Pons (tissue), 1 donor: ENCODE data around the gene GTF2F2.

Source experiments
- DNase-seq: peaks from one replicate; pipeline ENCODE4 v3.0.0-alpha.2; 2016; ENCODE audit warnings: low spot score

GTF2F2 gene

DNA sequence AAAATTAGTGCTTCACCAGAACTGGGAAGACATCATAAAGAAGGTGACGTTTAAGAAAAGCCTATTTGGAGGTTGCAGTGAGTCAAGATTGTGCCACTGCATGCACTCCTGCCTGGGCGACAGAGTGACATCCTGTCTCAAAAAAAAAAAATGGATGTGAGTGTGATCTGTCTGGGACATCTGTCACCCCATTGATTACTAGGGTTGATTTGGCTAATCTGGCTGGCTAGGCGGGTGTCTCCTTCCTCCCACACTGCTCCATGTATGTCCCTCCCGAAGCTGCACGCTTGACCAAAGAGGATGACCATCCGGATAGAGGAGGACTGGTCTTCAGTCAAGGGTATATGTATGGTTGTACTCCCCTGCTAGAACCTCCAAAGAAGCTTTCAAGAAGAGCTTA is 2.6 kb downstream of the GTF2F2 start:
- DNase-seq: no peak

DNA sequence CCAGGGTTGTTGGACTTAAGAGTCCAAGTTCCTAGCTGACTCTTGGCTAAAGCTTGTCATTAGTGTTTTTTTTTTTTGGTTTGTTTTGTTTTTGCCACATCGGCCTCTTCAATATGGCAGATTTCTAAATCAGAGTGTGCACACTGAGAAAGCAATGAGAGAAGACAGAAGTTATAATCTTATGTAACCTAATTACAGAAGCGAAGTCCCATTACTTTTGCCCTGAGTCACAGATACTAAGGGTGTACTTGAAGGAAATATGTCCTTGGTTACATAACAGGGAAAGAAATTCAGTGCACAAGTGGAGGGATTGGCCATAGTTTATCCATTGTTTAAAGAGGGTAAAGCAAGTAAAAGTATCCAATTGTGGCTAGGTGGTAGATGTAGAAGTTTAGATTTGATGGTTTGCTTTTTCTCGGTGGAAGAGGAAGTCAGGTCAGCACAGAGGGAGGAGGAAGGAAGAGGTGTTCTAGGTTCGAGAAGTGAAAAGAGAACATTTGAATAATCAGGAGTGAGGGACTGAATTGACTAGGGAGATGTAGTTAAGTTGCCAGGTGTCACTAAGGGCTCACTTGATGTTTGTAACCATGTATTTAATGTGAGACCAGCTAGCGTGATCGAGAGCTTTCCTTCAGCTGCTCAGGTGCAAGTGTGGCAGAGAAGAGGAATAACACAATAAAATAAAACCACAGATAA is 12.2 kb downstream of the GTF2F2 start:
- no peak for DNase-seq

GRCh38 chr13:45133396-45134118 is 13.2 kb downstream of the GTF2F2 start:
- DNase-seq: no peak

- no peak for DNase-seq
These were observed 16.6 kb downstream of the GTF2F2 start for GRCh38 chr13:45136741-45137504.

DNA sequence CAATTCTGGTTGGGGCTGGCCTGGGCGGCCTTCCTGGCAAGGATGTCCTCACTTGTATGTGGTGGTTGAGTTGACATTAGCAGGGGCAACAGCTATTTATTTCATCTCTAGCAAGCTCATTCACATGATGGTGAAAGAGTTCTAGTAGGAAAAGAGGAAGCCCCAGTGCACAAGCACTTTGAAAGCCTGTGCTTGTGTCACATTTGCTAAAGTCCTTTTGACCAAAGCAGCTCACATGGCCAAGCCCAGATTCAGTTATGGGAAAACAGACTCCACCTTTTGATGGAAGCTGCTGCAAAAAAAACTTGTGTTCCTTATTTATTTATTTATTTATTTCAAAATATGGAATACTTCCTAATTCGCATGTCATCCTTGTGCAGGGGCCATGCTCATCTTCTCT is 17.2 kb downstream of the GTF2F2 start:
- no peak for DNase-seq

DNA sequence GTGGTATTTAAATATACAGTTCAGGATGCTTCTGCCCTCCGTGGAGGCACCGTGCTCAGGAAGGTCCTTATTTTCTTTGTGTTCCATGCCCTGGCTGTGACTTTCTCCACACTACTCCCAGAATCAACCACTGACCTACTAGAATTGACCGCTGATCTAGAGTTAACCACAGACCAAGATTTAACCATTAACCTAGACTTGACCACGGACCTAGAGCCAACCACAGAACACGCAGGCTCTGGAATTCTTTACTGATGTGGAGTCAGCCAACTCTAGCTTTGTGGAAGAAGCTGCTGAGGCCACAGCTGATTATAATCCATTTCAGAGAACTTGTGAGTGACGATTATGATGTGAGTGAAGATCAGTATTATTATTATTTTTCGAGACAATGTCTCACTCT is 18.0 kb downstream of the GTF2F2 start:
- DNase-seq: no peak

- no peak for DNase-seq
These were observed 21.1 kb downstream of the GTF2F2 start for GRCh38 chr13:45141369-45141768.

DNA sequence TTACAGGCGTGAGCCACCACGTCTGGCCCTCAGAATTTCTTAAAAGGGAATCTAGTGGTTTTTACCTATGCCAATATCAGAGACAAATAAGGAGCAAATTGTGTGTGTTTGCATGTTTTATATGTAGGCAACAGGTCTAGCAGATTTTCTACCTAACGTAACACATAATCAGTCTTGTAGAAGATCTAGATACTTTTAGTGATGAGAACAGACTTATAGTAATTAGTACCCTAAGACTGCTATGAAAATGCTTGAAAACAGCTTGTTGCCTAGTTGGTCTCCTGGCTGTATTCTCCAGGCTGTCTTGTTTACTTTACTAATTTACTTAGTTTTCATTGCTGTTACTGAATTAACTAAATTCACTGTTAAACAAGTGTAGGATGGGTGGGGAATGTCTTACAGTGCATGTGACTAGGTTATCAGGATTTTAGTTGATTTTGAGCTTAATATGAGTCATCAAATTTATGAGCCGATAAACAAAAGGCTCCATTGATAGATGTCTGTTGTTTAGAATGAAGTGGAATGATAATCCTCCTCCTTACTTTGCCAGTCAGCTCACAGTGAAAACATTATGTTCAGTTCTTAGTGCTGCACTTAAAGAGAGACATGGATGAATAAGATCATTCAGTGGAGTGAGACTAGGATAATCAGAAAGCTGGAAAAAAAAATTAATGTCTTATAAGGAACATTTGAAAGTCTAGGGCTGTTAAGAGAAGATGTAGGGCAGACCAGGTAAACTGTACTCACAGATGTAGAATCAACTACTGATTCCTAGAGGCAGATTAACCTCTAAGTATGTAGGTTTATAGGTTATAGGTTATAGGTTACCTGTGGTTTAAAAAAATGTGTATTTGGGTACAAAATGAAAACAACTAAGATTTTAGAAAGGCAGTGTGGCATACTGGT is 22.4 kb downstream of the GTF2F2 start:
- DNase-seq: peak; percentile 69

GRCh38 chr13:45143346-45143751 is 23.0 kb downstream of the GTF2F2 start:
- DNase-seq: no peak

DNA sequence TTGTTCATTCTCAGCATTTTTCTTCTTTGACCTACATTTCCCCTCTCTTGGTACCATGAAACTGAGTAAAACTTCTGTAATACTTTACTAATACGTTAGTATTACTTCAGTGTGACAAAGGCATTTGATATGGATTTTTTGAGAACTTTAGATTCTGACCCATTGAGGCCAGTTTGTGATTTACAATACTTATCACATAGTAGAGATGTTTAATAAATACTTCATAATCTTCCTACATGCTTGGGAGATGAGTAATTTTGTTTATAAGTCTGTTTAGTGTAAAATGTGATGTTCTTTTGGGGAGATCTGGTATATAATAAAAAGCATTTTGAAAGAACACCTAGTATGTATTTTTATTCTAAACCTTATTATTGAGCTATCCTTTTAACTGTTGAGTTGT is 29.7 kb downstream of the GTF2F2 start:
- no peak for DNase-seq

GRCh38 chr13:45156565-45157361 is 36.5 kb downstream of the GTF2F2 start:
- DNase-seq: no peak

- no peak for DNase-seq
These were observed 41.9 kb downstream of the GTF2F2 start for GRCh38 chr13:45162194-45162593.

- no peak for DNase-seq
These were observed 42.5 kb downstream of the GTF2F2 start for GRCh38 chr13:45162821-45163220.

GRCh38 chr13:45166858-45167257 is 46.5 kb downstream of the GTF2F2 start:
- no peak for DNase-seq

DNA sequence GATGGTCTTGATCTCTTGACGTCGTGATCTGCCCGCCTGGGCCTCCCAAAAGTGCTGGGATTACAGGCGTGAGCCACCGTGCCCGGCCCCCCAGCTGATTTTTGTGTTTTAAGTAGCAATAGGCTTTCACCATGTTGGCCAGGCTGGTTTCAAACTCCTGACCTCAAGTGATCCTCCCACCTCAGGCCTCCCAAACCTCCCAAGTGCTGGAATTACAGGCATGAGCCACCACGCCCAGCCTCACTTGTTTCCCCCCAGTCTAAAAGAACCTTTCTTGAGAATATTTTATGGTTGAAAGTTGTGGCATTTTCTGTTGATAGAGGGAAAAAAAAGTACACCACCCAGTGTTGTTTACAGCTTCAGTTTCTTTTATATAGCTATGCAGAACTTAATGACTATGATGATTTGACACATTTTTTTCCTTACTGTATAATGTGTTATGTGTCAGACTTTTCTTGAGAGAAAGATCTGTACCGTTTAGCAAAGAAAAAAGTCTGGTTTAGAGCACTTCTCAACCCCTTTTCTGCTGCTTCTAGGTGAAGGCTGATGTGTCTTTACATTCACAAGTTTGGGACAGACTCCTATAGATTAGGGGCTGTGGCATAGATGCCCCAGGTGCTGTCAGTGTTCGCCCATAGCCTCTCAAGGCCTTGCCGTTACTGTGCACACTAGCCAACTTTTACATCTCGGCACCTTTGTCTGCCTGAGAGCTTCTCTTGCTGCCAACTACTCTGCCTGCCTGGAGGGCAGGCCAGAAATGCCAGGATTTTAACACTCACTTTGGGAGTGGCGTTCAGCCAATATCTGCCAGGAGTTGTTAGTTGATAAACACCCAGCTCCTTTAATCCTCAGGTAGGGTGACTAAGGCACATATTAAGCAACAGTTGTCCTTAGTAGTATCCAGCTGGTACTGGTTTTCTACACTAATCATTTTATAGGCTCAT is 47.6 kb downstream of the GTF2F2 start:
- DNase-seq: no peak

DNA sequence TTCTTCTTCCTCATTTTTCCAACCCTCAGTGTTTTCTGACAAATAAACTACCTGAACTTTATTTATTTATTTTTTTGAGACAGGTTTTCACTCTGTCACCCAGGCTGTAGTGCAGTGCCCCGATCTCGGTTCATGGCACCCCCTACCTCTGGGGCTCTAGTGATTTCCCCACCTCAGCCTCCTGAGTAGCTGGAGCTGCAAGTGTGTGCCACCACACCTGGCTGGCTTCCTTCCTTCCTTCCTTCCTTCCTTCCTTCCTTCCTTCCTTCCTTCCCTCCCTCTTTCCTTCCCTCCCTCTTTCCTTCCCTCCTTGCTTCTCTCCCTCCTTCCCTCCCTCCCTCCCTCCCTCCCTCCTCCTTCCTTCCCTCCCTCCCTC is 48.2 kb downstream of the GTF2F2 start:
- DNase-seq: no peak

DNA sequence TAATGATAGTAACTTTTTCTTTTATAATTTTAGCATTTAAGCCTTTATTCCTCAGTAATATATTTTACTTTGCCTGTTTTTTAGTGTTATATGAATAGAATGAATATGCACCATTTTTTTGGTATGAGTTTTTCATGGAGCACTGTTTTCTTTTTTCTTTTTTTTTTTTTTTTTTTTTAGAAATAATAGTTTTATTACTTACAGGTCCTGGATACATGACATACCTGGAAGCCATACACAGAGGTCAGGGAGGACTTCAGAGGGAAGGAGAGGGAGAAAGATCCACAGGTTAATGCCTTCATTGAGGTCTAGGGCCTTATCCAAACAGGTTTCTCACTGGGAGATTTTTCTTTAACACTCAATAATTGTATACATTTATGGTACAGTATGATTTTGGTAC is 54.2 kb downstream of the GTF2F2 start:
- no peak for DNase-seq

GRCh38 chr13:45178349-45179162 is 58.2 kb downstream of the GTF2F2 start:
- no peak for DNase-seq

DNA sequence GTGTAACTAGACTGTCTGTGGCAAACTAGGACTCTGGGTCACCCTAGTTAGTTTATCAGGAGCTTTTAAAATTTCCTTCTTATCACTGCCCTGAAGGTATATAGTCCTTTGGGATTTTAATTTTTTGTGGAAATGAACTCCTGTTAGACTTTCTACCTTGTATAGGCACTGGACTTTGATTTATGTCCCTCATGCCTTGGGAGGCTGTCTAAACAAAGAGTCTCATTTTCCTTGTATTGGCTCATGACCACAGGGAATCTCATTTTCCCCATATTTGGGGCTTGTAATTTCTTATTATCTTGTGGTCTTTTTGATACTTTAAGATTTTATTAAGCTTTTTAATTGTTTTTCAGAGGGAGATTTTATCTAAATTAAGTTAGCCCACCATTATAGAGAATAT is 59.1 kb downstream of the GTF2F2 start:
- DNase-seq: peak; percentile 6
